ENCODE results near the gene PCGF1.
"Not testable (repeated sequence)": the region's sequence is repeated elsewhere in the genome, so short reads cannot be mapped to it uniquely, and the experiment has no call there.

Gene PCGF1

GRCh38 chr2:74474899-74475298 is 32.6 kb downstream of the PCGF1 start:
- in situ Hi-C loops (cut with MboI; ENCODE audit: low sequenced_read_pairs), result loop anchor here (25.0 kb wide), 1 partner anchor 112 kb away; no protein-coding TSS in a partner anchor

GRCh38 chr2:74474481-74474880 is 33.0 kb downstream of the PCGF1 start:
- in situ Hi-C loops (cut with MboI; ENCODE audit: low sequenced_read_pairs), result no loop called here

GRCh38 chr2:74472945-74473258 is 34.6 kb downstream of the PCGF1 start:
- in situ Hi-C loops (cut with MboI; ENCODE audit: low sequenced_read_pairs), result no loop called here

- in situ Hi-C loops (cut with MboI; ENCODE audit: low sequenced_read_pairs), result no loop called here
Measured at GRCh38 chr2:74472086-74472944, 35.2 kb downstream of the PCGF1 start, which contains the start of gene MRPL53. Gene MRPL53, minus strand, starts transcription at chr2:74472680. Its CDS starts 20 bp downstream, at chr2:74472660.

GRCh38 chr2:74471332-74472065 is 36.0 kb downstream of the PCGF1 start:
- in situ Hi-C loops (cut with MboI; ENCODE audit: low sequenced_read_pairs), result no loop called here

- in situ Hi-C loops (cut with MboI; ENCODE audit: low sequenced_read_pairs), result not testable (repeated sequence)
Measured at GRCh38 chr2:74470742-74471141, 36.8 kb downstream of the PCGF1 start.

GRCh38 chr2:74464406-74464805 is 43.1 kb downstream of the PCGF1 start:
- in situ Hi-C loops (cut with MboI; ENCODE audit: low sequenced_read_pairs), result no loop called here

GRCh38 chr2:74462786-74463105 is 44.7 kb downstream of the PCGF1 start:
- in situ Hi-C loops (cut with MboI; ENCODE audit: low sequenced_read_pairs), result no loop called here

- in situ Hi-C loops (cut with MboI; ENCODE audit: low sequenced_read_pairs), result no loop called here
Measured at GRCh38 chr2:74462054-74462785, 45.3 kb downstream of the PCGF1 start.

- in situ Hi-C loops (cut with MboI; ENCODE audit: low sequenced_read_pairs), result no loop called here
Measured at GRCh38 chr2:74461187-74462053, 46.1 kb downstream of the PCGF1 start.

- in situ Hi-C loops (cut with MboI; ENCODE audit: low sequenced_read_pairs), result not testable (repeated sequence)
Measured at GRCh38 chr2:74460187-74460586, 47.3 kb downstream of the PCGF1 start.

- in situ Hi-C loops (cut with MboI; ENCODE audit: low sequenced_read_pairs), result not testable (repeated sequence)
Measured at GRCh38 chr2:74459503-74460118, 47.9 kb downstream of the PCGF1 start.

GRCh38 chr2:74458938-74459363 is 48.5 kb downstream of the PCGF1 start:
- in situ Hi-C loops (cut with MboI; ENCODE audit: low sequenced_read_pairs), result no loop called here

GRCh38 chr2:74458132-74458937 is 49.2 kb downstream of the PCGF1 start, which contains the start of gene WBP1:
Gene WBP1, plus strand, starts transcription at chr2:74458438. Its CDS starts 165 bp downstream, at chr2:74458603.
- in situ Hi-C loops (cut with MboI; ENCODE audit: low sequenced_read_pairs), result no loop called here

- in situ Hi-C loops (cut with MboI; ENCODE audit: low sequenced_read_pairs), result no loop called here
Measured at GRCh38 chr2:74457549-74458131, 49.9 kb downstream of the PCGF1 start.

GRCh38 chr2:74457129-74457548 is 50.4 kb downstream of the PCGF1 start:
- in situ Hi-C loops (cut with MboI; ENCODE audit: low sequenced_read_pairs), result no loop called here

Measured in HL-60/S4 treated with phorbol 12-myristate 13-acetate at 8.2 ng/mL for 4 days and 3 days (cell line).